Ramos (cell line): Measurements from ENCODE around the gene CDH3.

Source experiments
- in situ Hi-C: fragments of 300-500 bp; cut with MboI; formaldehyde crosslinking; loops from one replicate; pipeline ENCODE4 v1.14.3; 2022; ENCODE audit warnings: low sequenced_read_pairs; ENCODE audit not compliant: unreplicated experiment

CDH3 gene

DNA sequence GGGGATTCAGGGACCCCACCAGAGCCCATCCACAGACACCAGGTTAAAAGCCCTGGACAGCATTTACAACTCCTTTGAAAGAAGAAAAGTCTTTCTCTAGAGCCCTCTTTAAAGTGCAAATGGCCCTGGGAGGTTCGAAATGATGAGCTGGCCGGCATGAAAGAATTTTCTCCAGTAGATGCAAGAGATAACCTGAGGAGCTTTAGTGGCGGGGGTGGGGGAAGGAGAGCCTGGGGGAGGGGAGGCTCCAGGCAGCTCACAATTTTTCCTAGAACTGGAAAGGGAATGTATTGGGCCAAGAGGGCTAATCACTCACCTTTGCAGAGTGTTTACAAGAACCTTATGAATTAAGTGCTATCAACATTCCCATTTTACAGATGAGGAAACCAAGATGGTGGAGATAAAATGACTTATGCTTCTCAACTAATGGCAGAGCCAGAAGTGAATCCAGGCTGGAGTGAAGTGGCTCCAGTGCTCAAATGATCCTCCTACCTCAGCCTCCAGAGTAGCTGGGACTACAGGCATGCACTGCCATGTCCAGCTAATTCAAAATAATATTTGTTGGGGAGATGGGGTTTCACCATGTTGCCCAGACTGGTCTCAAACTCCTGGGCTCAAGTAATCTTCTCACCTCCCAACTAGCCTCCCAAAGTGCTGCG is 87.8 kb downstream of the CDH3 start:
- in situ Hi-C loops: no loop called here

DNA sequence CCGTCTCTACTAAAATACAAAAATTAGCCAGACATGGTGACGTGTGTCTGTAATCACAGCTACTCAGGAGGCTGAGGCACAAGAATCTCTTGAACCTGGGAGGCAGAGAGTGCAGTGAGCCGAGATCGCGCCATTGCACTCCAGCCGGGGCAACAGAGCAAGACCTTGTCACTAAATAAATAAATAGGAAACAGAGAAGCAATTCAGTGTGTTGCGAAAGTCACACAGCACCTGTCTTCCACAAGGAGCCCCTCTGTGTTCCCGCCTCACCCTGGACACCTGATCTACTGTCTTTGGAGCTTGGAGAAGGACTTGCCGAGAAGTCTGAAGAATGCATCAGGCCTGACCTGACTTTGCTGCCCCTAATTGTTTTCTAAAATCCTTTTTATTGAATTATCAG is 88.5 kb downstream of the CDH3 start:
- in situ Hi-C loops: no loop called here

DNA sequence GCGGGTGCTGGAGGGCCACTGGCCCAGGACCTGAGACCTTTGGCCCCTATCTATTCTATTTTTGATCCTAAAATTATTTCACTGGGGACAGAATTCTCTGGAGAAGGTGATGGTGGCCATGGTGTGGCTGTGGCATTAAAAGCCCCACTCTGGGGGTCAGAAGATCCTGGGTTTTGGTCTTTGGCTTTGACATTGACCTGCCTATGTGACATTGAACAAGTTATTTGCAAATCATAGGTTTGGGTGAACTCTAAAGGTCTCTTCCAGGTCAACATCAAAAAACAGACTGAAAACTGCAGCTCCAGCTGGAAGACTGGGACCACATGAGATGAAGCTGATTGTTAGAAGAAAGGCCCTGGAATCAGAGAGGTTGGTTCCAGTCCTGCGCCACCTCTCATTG is 89.7 kb downstream of the CDH3 start:
- in situ Hi-C loops: no loop called here

DNA sequence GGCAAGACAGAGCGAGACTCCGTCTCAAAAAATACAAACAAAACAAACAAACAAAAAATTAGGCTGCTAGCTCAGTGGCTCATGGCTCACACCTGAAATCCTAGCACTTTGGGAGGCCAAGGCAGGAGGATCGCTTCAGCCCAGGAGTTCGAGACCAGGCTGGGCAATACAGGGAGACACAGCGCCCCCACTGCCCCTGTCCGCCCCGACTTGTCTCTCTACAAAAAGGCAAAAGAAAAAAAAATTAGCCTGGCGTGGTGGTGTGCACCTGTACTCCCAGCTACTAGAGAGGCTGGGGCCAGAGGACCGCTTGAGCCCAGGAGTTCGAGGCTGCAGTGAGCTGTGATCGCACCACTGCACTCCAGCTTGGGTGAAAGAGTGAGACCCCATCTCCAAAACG is 91.5 kb downstream of the CDH3 start:
- in situ Hi-C loops: no loop called here

DNA sequence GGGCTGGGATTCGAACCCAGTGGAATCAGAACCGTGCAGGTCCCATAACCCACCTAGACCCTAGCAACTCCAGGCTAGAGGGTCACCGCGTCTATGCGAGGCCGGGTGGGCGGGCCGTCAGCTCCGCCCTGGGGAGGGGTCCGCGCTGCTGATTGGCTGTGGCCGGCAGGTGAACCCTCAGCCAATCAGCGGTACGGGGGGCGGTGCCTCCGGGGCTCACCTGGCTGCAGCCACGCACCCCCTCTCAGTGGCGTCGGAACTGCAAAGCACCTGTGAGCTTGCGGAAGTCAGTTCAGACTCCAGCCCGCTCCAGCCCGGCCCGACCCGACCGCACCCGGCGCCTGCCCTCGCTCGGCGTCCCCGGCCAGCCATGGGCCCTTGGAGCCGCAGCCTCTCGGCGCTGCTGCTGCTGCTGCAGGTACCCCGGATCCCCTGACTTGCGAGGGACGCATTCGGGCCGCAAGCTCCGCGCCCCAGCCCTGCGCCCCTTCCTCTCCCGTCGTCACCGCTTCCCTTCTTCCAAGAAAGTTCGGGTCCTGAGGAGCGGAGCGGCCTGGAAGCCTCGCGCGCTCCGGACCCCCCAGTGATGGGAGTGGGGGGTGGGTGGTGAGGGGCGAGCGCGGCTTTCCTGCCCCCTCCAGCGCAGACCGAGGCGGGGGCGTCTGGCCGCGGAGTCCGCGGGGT is 92.1 kb downstream of the CDH3 start, which contains the start of gene CDH1:
Gene CDH1 (plus strand): TSS at position 247 of the 684 bp plus-strand sequence. CDS start 124 bp downstream, at position 371.
- in situ Hi-C loops: no loop called here

DNA sequence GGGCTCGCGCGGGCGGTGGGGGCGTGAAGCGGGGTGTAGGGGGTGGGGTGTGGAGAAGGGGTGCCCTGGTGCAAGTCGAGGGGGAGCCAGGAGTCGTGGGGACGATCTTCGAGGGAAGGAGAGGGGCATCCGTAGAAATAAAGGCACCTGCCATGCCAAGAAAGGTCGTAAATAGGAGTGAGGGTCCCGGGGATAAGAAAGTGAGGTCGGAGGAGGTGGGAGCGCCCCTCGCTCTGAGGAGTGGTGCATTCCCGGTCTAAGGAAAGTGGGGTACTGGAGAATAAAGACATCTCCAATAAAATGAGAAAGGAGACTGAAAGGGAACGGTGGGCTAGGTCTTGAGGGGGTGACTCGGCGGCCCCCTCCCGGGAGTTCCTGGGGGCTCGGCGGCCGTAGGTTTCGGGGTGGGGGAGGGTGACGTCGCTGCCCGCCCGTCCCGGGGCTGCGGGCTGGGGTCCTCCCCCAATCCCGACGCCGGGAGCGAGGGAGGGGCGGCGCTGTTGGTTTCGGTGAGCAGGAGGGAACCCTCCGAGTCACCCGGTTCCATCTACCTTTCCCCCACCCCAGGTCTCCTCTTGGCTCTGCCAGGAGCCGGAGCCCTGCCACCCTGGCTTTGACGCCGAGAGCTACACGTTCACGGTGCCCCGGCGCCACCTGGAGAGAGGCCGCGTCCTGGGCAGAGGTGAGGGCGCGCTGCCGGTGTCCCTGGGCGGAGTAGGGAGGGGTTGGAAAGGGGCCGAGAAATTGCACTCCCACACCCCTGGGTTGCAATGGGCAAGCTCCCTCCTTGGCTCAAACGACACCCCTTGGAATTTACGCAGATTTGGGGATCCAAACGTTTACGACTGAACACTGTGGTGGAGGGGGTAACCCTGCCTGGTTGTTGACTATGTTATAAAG is 92.9 kb downstream of the CDH3 start:
- in situ Hi-C loops: no loop called here

DNA sequence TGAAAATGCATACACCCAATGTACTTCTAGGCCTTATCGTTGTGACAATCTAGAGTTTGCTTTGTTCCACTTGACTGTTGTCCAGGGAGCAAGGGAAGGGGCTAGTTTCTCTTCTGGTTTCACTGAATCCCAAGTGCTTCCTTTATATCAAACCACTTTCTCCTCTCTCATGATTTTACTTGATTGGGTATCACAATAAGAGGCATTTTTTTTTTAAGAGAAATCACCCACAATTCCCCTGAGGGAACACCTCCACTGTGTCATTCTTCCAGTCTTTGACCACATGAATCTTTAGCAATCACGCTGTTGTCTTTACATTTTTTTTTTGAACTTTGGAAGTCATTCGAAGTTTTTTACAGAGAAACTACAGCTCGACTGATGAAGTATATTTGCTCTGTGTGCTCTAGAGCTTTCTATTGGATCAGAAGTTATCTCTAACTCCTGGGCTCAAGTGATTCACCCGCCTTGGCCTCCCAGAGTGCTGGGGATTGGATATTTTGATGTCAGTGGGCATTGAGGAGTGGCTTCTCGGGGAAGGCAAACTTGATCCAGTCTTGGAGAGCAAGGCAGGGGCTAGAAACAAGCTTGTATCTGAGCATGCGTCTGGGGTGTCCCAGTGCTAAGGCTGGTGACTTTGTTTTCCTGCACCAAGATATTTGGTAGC is 95.0 kb downstream of the CDH3 start:
- in situ Hi-C loops: no loop called here

DNA sequence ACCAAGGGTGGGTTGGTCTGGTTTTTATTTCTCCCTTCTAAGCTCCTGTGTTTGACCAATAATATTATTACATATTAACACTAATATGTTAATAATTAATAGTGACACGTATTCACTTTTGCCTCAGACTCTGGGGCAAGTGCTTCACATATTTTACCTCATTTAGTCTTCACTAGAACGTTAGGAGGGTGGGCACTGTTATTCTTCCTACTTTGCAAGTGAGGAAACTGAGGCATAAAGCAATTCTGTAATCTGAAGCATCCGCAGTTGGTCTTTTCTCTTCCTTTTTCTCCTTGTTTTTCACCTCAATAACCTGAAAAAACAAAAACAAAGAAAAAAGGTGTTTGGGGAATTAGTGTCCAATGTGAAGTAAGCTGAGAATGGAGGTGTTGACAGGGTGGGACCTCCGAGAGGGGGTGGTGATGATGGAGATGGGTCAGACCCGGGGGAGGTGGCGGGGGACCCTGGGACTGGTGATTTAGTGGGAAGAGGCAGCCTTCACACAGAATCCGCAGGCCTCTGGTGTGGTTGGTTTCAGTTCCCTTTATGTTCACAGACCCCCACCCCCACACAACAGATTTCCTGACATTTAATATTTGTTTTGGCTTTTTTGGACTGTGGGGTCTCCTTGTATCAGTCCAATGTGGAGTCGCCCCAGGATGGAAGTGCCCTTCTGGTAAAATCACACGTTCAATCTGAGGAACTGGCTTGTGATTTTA is 95.7 kb downstream of the CDH3 start:
- in situ Hi-C loops: no loop called here

DNA sequence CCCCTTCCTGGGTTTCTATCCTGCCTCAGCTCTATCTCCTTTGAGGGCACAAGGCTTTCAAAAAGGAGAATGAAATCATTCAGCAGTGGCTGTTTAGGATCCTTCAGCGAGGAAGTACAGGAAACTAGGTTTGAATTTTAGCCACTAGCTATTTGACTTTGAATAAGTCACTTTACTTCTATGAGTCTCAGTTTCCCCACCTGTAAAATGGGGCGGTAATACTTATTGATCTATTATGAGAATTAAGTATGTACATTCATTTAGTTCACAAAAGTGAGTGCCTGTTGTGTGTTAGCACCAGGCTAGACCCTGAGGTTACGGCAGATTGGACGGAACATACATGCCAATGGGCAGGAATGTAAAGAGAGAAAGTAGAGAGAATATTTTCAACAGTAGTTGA is 98.6 kb downstream of the CDH3 start:
- in situ Hi-C loops: no loop called here

DNA sequence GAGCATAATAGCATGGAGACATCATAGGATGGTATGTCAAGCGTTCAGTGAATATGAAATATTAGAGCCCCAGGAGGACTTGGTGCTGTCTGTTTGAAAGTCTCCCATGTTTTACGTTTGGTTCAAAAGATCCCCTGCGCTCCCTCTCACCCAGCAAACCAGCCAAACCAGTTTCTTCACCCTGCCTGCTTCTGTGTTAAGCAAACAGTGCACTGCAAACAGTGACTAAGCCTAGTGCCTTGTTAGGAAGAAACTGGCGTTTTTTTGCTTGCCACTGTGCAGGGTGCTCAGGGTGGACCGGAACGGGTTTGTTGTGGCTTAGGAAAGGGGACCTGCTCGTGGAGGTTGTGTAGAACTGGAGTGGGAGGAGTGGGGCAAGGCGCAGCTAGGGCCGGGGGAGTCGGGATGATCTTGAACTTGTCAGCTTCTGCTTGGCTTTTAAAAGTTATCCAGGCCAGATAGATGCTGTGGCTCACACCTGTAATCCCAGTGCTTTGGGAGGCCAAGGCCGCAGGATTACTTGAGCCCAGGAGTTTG is 99.7 kb downstream of the CDH3 start:
- in situ Hi-C loops: no loop called here

DNA sequence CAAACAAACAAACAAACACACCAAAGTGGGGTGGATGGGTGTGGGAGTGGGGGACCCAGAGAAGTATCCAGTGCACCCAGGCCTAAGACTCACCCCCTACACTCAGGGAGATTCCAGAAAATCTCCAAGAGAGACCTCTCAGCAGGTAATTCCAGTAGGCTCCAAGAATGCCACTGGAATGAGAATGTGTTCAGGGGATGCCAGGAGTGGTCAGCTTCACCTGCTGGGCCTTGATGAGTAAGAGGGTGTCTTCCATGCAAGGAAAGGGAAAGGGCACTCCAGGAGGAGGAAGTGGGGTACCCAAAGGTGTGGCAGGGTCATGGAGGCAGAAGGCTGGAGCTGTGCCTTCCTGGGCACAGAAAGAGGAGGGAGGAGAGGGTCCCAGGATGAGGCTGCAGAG is 101.8 kb downstream of the CDH3 start:
- in situ Hi-C loops: no loop called here

DNA sequence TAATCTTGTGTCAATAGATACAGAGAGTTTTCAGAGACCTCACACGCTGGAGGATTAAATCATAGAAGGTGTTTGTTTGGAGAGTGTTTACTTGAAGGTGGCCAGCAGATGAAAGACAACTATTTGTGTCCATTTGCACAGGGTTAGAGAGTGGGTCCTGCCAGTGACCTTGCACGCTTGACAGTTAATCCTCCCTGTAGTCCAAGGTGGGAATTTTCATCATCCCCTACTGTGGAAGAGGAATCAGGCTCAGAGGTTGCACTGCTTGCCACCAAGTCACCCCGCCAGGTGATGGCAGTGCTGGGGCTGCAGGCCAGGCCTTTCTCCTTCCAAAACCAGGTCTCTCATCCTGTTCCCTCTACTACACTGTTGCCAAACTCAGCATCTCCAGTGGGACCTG is 104.3 kb downstream of the CDH3 start:
- in situ Hi-C loops: no loop called here
